Measurements from ENCODE around the gene GPR150.
"Not testable (repeated sequence)": the region's sequence is repeated elsewhere in the genome, so short reads cannot be mapped to it uniquely, and the experiment has no call there.

Gene GPR150

GRCh38 chr5:95626701-95627100 lies 6.8 kb downstream of the GPR150 start:
- no peak for DNase-seq

GRCh38 chr5:95627971-95628810 lies 8.3 kb downstream of the GPR150 start:
- no peak for DNase-seq

- no peak for DNase-seq
Measured at GRCh38 chr5:95628933-95629332, 9.0 kb downstream of the GPR150 start.

- no peak for DNase-seq
Measured at GRCh38 chr5:95630394-95630917, 10.6 kb downstream of the GPR150 start.

- DNase-seq, result no peak
Measured at GRCh38 chr5:95631255-95631958, 11.5 kb downstream of the GPR150 start.

GRCh38 chr5:95631991-95632675 lies 12.2 kb downstream of the GPR150 start:
- DNase-seq, result no peak

GRCh38 chr5:95632942-95633341 lies 13.1 kb downstream of the GPR150 start:
- DNase-seq, result not testable (repeated sequence)

GRCh38 chr5:95633671-95634070 lies 13.8 kb downstream of the GPR150 start:
- no peak for DNase-seq

- no peak for DNase-seq
Measured at GRCh38 chr5:95634081-95634480, 14.2 kb downstream of the GPR150 start.

- DNase-seq, result no peak
Measured at GRCh38 chr5:95638632-95639031, 18.7 kb downstream of the GPR150 start.

GRCh38 chr5:95641741-95642220 lies 21.9 kb downstream of the GPR150 start:
- no peak for DNase-seq

- DNase-seq, result no peak
Measured at GRCh38 chr5:95643152-95643551, 23.3 kb downstream of the GPR150 start.

GRCh38 chr5:95644351-95645042 lies 24.6 kb downstream of the GPR150 start:
- peak; percentile 42 for DNase-seq

- DNase-seq, result not testable (repeated sequence)
Measured at GRCh38 chr5:95646226-95646568, 26.3 kb downstream of the GPR150 start.

GRCh38 chr5:95646569-95647431 lies 26.9 kb downstream of the GPR150 start, which contains the start of gene RFESD:
Gene RFESD, plus strand, starts transcription at chr5:95646777. Its CDS starts 5,495 bp downstream, at chr5:95652272.
- peak; percentile 95 for DNase-seq

- DNase-seq, result no peak
Measured at GRCh38 chr5:95647886-95648860, 28.3 kb downstream of the GPR150 start.

- no peak for DNase-seq
Measured at GRCh38 chr5:95649274-95649673, 29.4 kb downstream of the GPR150 start.

- DNase-seq, result no peak
Measured at GRCh38 chr5:95649842-95650620, 30.1 kb downstream of the GPR150 start.

- no peak for DNase-seq
Measured at GRCh38 chr5:95652849-95653248, 33.0 kb downstream of the GPR150 start.
